Ammon's horn (tissue), 1 donor: ENCODE results near the gene ZNF264.
"Not testable (repeated sequence)": the region's sequence is repeated elsewhere in the genome, so short reads cannot be mapped to it uniquely, and the experiment has no call there.

ENCODE experiments used
- DNase-seq: peaks from one replicate; pipeline ENCODE4 v3.0.0-alpha.2; 2016; ENCODE audit warnings: low spot score

The ZNF264 gene

DNA sequence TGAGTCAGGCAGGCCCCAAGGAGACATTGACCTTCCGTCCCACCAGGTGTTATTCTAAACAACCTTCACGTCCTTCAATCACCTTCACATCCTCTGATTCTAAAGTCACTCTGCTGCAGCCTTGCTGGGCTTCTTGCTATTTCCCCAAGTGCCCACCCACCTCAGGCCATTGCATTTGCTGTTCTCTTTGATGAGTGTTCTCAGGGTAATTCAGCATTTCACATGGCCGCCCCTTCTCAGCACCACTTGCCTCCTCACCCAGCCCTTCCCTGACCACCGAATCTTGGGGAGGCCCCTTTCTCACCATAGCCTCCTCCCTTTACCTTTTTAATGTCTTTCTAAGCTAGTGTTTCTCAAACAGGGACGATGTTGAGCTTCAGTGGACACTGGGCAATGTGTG is 53.8 kb downstream of the ZNF264 start:
- DNase-seq: no peak

GRCh38 chr19:57245959-57246358 is 54.7 kb downstream of the ZNF264 start:
- no peak for DNase-seq

GRCh38 chr19:57248646-57249045 is 57.3 kb downstream of the ZNF264 start:
- DNase-seq: no peak

DNA sequence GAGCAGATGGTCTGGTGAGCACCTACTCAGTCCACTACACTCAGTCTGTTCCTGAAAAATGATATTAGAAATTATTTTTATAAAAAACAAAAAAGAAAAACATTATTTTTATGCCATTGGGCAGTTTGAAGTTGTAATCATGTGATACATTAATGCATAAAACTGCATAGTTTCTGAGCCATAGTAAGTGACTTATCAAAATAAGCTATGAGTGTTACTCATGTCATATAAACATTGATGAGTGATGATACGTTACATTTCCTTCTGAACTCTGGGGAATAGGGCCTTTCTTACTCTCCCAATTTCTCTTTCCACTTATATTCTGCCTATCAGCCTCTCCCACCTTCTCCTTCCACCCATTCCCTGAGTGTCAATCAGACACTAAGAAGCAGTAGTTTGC is 58.0 kb downstream of the ZNF264 start:
- no peak for DNase-seq

DNA sequence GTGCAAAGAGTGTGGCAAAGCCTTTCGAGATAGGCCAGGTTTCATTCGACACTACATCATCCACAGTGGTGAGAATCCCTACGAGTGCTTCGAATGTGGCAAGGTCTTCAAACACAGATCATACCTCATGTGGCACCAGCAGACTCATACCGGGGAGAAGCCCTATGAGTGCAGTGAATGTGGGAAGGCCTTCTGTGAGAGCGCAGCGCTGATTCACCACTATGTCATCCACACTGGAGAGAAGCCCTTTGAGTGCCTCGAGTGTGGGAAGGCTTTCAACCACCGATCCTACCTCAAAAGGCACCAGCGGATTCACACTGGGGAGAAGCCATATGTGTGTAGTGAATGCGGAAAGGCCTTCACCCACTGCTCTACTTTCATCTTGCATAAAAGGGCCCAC is 62.5 kb downstream of the ZNF264 start:
- DNase-seq: not testable (repeated sequence)

DNA sequence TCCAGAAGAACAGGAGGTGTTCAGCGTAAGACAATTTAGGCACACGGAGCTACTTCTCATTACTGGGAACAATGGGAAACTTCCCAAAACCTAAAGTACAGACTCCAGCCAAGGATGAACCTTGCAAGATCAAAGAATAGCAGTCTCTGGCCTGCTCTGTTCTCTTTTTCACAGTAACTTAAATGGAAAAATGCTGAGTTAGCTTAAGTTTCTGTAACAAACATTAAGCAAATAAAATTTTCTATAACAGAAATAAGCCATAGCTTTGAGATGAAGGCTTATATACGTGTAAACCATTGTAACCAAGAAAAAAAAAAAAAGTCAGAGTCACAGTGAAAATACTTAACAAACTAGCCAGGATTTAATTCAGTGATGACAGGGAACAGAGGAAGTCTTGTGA is 70.7 kb downstream of the ZNF264 start:
- no peak for DNase-seq

DNA sequence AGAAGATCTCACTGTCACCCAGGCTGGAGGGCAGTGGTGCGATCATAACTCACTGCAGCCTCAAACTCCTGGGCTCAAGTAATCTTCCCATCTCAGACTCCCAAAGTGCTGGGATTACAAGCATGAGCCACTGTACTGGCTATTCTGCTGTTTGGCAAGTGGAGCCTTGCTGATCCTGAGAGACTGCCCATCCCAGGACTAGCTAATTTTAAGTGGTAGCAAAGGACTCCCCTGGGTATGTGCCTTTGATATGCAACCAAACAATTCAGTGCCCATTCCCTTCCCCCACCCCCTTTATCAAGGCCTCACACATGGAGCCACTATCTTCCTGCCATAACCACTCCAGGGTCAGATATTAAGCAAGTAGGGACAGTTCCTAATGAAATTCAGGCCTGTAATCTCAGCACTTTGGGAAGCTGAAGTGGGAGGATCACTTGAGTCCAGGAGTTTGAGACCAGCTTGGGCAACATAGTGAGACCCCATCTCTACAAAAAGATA is 72.0 kb downstream of the ZNF264 start:
- DNase-seq: no peak

- DNase-seq: no peak
These were observed 76.0 kb downstream of the ZNF264 start for GRCh38 chr19:57267291-57267690.

DNA sequence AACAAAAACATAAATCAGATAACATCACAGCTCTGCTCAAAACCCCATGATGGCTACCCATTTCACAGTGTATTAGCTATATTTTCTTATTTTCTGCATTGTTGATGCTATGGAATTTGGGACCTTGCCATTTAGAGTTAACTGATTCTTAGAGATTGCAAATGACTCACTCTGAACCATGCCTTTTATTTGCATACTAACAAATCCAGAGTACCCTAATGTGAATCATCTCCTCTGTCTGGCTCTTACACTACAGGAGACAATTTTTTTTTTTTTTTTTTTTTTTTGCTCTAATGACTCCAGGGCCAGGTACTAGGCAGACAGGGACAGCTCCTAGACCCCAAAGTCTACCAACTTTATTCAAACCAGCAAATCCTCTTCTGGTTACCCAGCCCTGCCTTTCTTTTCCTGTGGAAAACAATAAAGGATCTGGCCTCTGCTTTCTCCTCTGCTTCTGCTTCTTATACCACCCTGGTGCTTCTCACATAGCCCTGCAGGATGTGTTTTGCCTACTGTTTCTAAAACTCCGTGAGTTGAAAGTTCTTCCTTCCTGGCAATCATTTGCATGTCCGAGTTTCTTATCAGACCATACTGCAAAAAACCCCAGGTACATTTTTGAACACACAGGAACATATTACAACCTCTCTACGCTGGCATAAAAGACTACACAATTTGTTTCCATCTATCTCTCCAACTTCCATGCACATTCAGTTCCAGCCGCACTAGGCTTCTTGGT is 78.4 kb downstream of the ZNF264 start:
- DNase-seq: no peak

DNA sequence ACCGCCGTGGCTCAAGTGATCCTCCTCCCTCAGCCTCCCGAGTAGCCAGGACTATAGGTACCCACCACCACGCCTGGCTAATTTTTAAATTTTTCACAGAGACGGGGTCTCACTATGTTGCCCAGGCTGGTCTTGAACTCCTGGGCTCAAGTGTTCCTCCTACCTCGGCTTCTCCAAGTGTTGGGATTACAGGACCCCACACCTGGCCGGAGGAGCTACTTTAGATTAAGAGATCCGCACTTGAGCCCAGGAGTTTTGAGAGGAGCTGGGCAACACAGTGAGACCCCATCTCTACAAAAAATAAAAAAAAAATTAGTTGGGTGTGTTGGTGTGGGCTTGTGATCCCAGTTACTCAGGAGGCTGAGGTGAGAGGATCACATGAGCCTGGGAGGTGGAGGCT is 80.0 kb downstream of the ZNF264 start:
- DNase-seq: no peak
